Astrocyte of the cerebellum (primary cell): ENCODE data around the gene TEX13D.

Experiments used
- DNase-seq: peaks from one replicate; pipeline ENCODE4 v3.0.0-alpha.2; 2011; ENCODE audit warnings: low read depth
- H3K4me3 ChIP-seq: 2 replicates; pipeline ENCODE4 v1.5.1; 2011; ENCODE audit warnings: mild to moderate bottlenecking, low read depth, low read length, moderate library complexity
- CTCF ChIP-seq: IDR thresholded peaks from 2 replicates; pipeline ENCODE4 v1.5.1; 2012; ENCODE audit warnings: low read length, low read depth, moderate library complexity, mild to moderate bottlenecking; ENCODE audit errors: missing control alignments
- in situ Hi-C: cut with HindIII; loops from 2 replicates; pipeline ENCODE4 v1.10.0; 2017; ENCODE audit warnings: low sequenced_read_pairs

TEX13D gene

GRCh38 chrX:124348182-124348581 lies 15.7 kb downstream of the TEX13D start:
- DNase-seq = no peak
- H3K4me3 ChIP-seq = no peak overlapping the region
- in situ Hi-C loops = no loop called here
- TF ChIP-seq CTCF = no peak

GRCh38 chrX:124348885-124349453 lies 16.5 kb downstream of the TEX13D start:
- TF ChIP-seq CTCF = no peak
- no peak overlapping the region for H3K4me3 ChIP-seq
- in situ Hi-C loops = no loop called here
- DNase-seq = no peak

GRCh38 chrX:124354648-124355047 lies 22.2 kb downstream of the TEX13D start:
- no peak overlapping the region for H3K4me3 ChIP-seq
- DNase-seq = no peak
- in situ Hi-C loops = no loop called here
- no peak for TF ChIP-seq CTCF

GRCh38 chrX:124358800-124359383 lies 26.4 kb downstream of the TEX13D start:
- in situ Hi-C loops = no loop called here
- no peak for DNase-seq
- H3K4me3 ChIP-seq = no peak overlapping the region
- TF ChIP-seq CTCF = no peak

DNA sequence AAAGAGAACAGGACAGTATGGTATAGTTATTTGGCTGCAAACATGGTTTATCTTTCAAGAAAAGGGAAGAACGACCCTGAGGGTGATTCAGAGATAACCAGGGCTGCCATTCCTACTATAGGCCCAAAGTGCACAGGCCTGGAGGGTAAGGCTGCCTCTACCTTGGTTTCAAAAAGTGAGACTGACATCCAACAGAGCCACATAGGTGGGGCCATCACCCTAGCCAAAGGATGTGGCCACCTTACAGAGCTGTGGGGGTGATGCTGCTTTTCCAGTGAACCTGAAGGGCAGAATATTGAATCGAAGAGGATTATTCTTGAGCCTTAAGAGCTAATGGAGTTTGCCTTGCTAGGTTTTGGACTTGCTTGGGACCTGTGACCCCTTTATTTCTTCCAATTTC lies 29.6 kb downstream of the TEX13D start:
- TF ChIP-seq CTCF = no peak

GRCh38 chrX:124362761-124363160 lies 30.3 kb downstream of the TEX13D start:
- H3K4me3 ChIP-seq = no peak overlapping the region
- no peak for TF ChIP-seq CTCF
- DNase-seq = no peak
- in situ Hi-C loops = no loop called here

More for the DNA sequence above, 29.6 kb downstream of the TEX13D start:
- in situ Hi-C loops = no loop called here
- no peak overlapping the region for H3K4me3 ChIP-seq
- no peak for DNase-seq
